ENCODE results near the gene HS6ST1. TPM values are rescaled to one million over a fixed set of nuclear protein-coding genes. Genes with fewer than 3 reads are reported as not detected.

Gene HS6ST1
- total and polyA plus RNA-seq, 2 of the 4 experiments (the other 2 are of a cell fraction): 29.9 to 36.9 TPM

DNA sequence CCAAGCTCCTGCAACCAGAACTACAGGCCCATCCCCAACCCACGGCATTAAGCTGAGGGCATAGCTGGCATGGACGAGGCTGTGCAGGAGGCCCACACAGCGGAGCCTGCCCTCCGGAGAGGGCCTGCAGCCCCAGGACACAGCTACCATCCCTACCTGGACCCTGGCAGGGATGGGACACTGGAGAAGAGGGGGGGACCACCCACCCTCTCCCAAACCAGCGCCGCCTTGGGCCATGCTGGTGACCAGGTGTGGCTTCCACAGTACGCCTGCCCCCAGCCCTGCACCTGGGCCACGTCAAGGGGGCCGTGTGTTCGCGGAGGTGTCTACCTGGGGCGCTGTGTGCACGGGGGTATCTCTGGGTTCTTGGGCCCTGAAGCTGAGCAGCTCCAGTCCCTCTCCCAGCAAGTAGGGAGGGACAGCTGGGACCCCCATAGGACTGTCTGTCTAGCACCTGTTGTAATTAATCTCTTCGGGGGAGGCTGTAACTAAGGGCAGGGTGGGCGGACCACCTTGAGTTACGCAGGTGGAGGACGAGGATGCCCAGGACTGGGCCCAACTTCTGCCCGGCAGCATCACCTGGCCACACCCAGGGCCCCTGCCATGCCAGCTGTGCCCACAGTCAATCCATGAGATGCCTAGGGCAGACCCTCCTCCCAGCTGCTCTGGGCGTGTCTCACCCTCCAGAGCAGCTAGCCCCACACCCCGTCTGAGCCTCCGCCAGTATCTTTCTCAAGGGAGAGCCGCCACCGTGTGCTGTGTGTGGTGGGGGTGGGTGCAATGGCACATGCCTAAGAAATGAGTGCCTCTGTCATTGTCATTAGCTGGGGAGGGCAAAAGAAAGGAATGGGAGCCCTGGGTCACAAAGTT lies 18.3 kb downstream of the HS6ST1 start:
- peak overlapping the region; percentile 75 for H3K9ac ChIP-seq (ENCODE audit: low read depth, low read length)
- peak overlapping the region; percentile 95 for H2AK9ac ChIP-seq (replicated peaks; ENCODE audit: low read depth, low read length, poor library complexity)
- peak overlapping the region; percentile 95 for H3K56ac ChIP-seq (ENCODE audit: extremely low read depth, insufficient read depth, low read length)
- H3K27ac ChIP-seq (ENCODE audit: insufficient read depth, low read length): peak overlapping the region; percentile 96
- H4K5ac ChIP-seq (ENCODE audit: low read depth, low read length): peak overlapping the region; percentile 89
- peak overlapping the region; percentile 99 for H3K23ac ChIP-seq (ENCODE audit: low read depth, low read length)
- H3K4me2 ChIP-seq (ENCODE audit: low read depth, low read length): no peak overlapping the region
- ATAC-seq (ENCODE audit: low read depth) (no peak), DNase-seq (peak; percentile 33)
- intact Hi-C loops (cut with micrococcal nuclease): no loop called here
- peak overlapping the region; percentile 66 to 96 for H4K8ac ChIP-seq (ENCODE audit: low read depth in 2 of 2, low read length in 2 of 2)
- no peak for TF ChIP-seq CEBPB (IDR thresholded peaks at IDR 0.05; ENCODE audit: low read depth, low read length)
- TF ChIP-seq MXI1 (IDR thresholded peaks at IDR 0.05; ENCODE audit: borderline replicate concordance, low read depth, low read length): 0 out of 2 replicates have a peak, but pooled peaks have one; percentile 17
- no peak for TF ChIP-seq MAZ (IDR thresholded peaks at IDR 0.05; ENCODE audit: borderline replicate concordance, low read depth, low read length)
- TF ChIP-seq MAFK (IDR thresholded peaks at IDR 0.05; ENCODE audit: low read depth, low read length): no peak
- TF ChIP-seq BHLHE40 (IDR thresholded peaks at IDR 0.05; ENCODE audit: low read depth, low read length): no peak
- peaks cover 57% of the 10 kb centered on the region for H4K20me1 ChIP-seq (ENCODE audit: insufficient read depth, low read length)
- peaks cover 50% of the 10 kb centered on the region for H3K9me1 ChIP-seq (ENCODE audit: insufficient read depth, low read length)
- H2BK15ac ChIP-seq (ENCODE audit: low read depth, low read length): peak overlapping the region; percentile 88; the same call in 2 of the 3 replicates
- in situ Hi-C loops (cut with MboI; ENCODE audit: low sequenced_read_pairs): loop anchor here (25.0 kb wide), 1 partner anchor 413 kb away; the partner anchor contains the start of gene AMMECR1L
- H2AK5ac ChIP-seq (ENCODE audit: low read depth, low read length): peak overlapping the region; percentile 97
- ChIA-PET POLR2A (ENCODE audit: unreplicated experiment) (no interaction called here), CTCF (interaction anchor here (0.8 kb wide), 1 partner anchor 66 kb away, joined by 3 read pairs; no protein-coding TSS in a partner anchor)
- H2BK20ac ChIP-seq (ENCODE audit: low read depth, low read length): peak overlapping the region; percentile 98
- no peaks in the 10 kb centered on the region for H3K9me3 ChIP-seq (ENCODE audit: control insufficient read depth, insufficient read depth, low read length)
- peak overlapping the region; percentile 99 for H2BK5ac ChIP-seq (ENCODE audit: low read depth, low read length, poor library complexity, severe bottlenecking)
- H2BK120ac ChIP-seq (ENCODE audit: low read depth, low read length): peak overlapping the region; percentile 99
- dilution Hi-C loops (cut with HindIII; ENCODE audit: low sequenced_read_pairs, unreplicated experiment): no loop called here
- H3K4me3 ChIP-seq (ENCODE audit: insufficient read depth, low read depth, low read length): no peak overlapping the region
- peak overlapping the region; percentile 94 for H3K18ac ChIP-seq (ENCODE audit: low read depth, low read length)
- H3K14ac ChIP-seq (replicated peaks; ENCODE audit: low read depth, low read length): peak overlapping the region; percentile 99
- H3K79me1 ChIP-seq (ENCODE audit: low read depth in 1 of 2, low read length in 2 of 2): peaks cover 48 to 88% of the 10 kb centered on the region in 2 experiments
- H3K36me3 ChIP-seq (ENCODE audit: control insufficient read depth, insufficient read depth, low read length): peaks cover 32% of the 10 kb centered on the region
- peaks cover 57% of the 10 kb centered on the region for H3K4me1 ChIP-seq (ENCODE audit: control insufficient read depth, insufficient read depth, low read length)
- H2AFZ ChIP-seq (replicated peaks; ENCODE audit: low read length, poor library complexity): no peak overlapping the region
- peak overlapping the region; percentile 100 for H4K91ac ChIP-seq (ENCODE audit: insufficient read depth, low read depth, low read length)
- H3K4ac ChIP-seq (ENCODE audit: low read depth, low read length): peak overlapping the region; percentile 99
- BruUV-seq (replicated peaks): no TSS peak
- H3K27me3 ChIP-seq (ENCODE audit: control insufficient read depth, insufficient read depth, low read length): no peaks in the 10 kb centered on the region
- 100% methylated on average over 6 of the region's 23 CpGs; no CpG with 5 or more reads in 1 of the 2 experiments for WGBS, 2 experiments (ENCODE audit: extremely low coverage in 2 of 2, insufficient read length in 1 of 2)

All from IMR-90 (cell line).